ENCODE results near the gene EPS8L3. TPM values are rescaled to one million over a fixed set of nuclear protein-coding genes. Genes with fewer than 3 reads are reported as not detected.
"Not testable (repeated sequence)": the region's sequence is repeated elsewhere in the genome, so short reads cannot be mapped to it uniquely, and the experiment has no call there.

Gene EPS8L3
- polyA plus RNA-seq, 1 donor: 343 TPM

- H3K36me3 ChIP-seq (ENCODE audit: control insufficient read depth, insufficient read depth, low read length): no peaks in the 10 kb centered on the region
- H3K27me3 ChIP-seq (ENCODE audit: control insufficient read depth, insufficient read depth, low read length): no peaks in the 10 kb centered on the region
- peaks cover 24% of the 10 kb centered on the region for H3K4me1 ChIP-seq (ENCODE audit: control insufficient read depth, insufficient read depth, low read length)
- no peaks in the 10 kb centered on the region for H3K9me3 ChIP-seq (ENCODE audit: control insufficient read depth, low read depth, low read length)
- H3K4me3 ChIP-seq (ENCODE audit: low read length): no peak overlapping the region
- H3K27ac ChIP-seq (ENCODE audit: low read length): no peak overlapping the region
- WGBS (ENCODE audit: insufficient coverage, low lambda C conversion rate): 100% methylated on average over 2 of the region's 11 CpGs
- no peak for DNase-seq
These were observed 6.8 kb upstream of the EPS8L3 start for GRCh38 chr1:109770331-109771095.

GRCh38 chr1:109769330-109770078 lies 5.8 kb upstream of the EPS8L3 start:
- DNase-seq: no peak
- WGBS (ENCODE audit: insufficient coverage, low lambda C conversion rate): 80% methylated on average over 1 of the region's 11 CpGs
- no peaks in the 10 kb centered on the region for H3K9me3 ChIP-seq (ENCODE audit: control insufficient read depth, low read depth, low read length)

GRCh38 chr1:109768820-109769219 lies 5.1 kb upstream of the EPS8L3 start:
- no CpG with 5 or more reads among the region's 7 CpGs for WGBS (ENCODE audit: insufficient coverage, low lambda C conversion rate)
- no peak for DNase-seq
- H3K36me3 ChIP-seq (ENCODE audit: control insufficient read depth, insufficient read depth, low read length): no peaks in the 10 kb centered on the region
- no peaks in the 10 kb centered on the region for H3K9me3 ChIP-seq (ENCODE audit: control insufficient read depth, low read depth, low read length)
- H3K27ac ChIP-seq (ENCODE audit: low read length): no peak overlapping the region
- no peaks in the 10 kb centered on the region for H3K27me3 ChIP-seq (ENCODE audit: control insufficient read depth, insufficient read depth, low read length)
- peaks cover 40% of the 10 kb centered on the region for H3K4me1 ChIP-seq (ENCODE audit: control insufficient read depth, insufficient read depth, low read length)
- H3K4me3 ChIP-seq (ENCODE audit: low read length): no peak overlapping the region

More at GRCh38 chr1:109769330-109770078, 5.8 kb upstream of the EPS8L3 start:
- peaks cover 34% of the 10 kb centered on the region for H3K4me1 ChIP-seq (ENCODE audit: control insufficient read depth, insufficient read depth, low read length)
- no peak overlapping the region for H3K27ac ChIP-seq (ENCODE audit: low read length)
- H3K27me3 ChIP-seq (ENCODE audit: control insufficient read depth, insufficient read depth, low read length): no peaks in the 10 kb centered on the region
- no peaks in the 10 kb centered on the region for H3K36me3 ChIP-seq (ENCODE audit: control insufficient read depth, insufficient read depth, low read length)
- H3K4me3 ChIP-seq (ENCODE audit: low read length): no peak overlapping the region

DNA sequence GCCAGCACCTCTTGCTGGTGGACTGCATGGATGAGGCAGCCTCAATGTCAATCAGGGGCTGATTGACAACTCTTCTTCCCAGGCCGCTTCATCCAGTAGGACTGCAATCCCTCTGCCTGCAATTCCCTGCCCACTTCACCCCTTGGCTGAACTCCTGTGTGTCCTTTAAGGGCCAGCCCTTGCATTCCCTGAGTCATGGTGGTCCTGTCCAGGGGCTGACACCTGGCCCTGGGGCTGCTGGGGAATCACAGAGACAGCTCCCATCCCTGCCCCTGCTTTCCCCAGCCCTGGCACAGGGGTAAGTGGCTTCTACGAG lies 4.6 kb upstream of the EPS8L3 start:
- Histone ChIP-seq H3K27ac (ENCODE audit: low read length) (no peak overlapping the region), H3K9me3 (ENCODE audit: control insufficient read depth, low read depth, low read length) (no peaks in the 10 kb centered on the region), H3K4me1 (ENCODE audit: control insufficient read depth, insufficient read depth, low read length) (peaks cover 38% of the 10 kb centered on the region), H3K27me3 (ENCODE audit: control insufficient read depth, insufficient read depth, low read length) (no peaks in the 10 kb centered on the region), H3K36me3 (ENCODE audit: control insufficient read depth, insufficient read depth, low read length) (no peaks in the 10 kb centered on the region), H3K4me3 (ENCODE audit: low read length) (no peak overlapping the region)
- no CpG with 5 or more reads among the region's 2 CpGs for WGBS (ENCODE audit: insufficient coverage, low lambda C conversion rate)
- DNase-seq: no peak

- Histone ChIP-seq H3K27me3 (ENCODE audit: control insufficient read depth, insufficient read depth, low read length) (no peaks in the 10 kb centered on the region), H3K27ac (ENCODE audit: low read length) (no peak overlapping the region), H3K4me1 (ENCODE audit: control insufficient read depth, insufficient read depth, low read length) (peaks cover 37% of the 10 kb centered on the region), H3K9me3 (ENCODE audit: control insufficient read depth, low read depth, low read length) (no peaks in the 10 kb centered on the region), H3K4me3 (ENCODE audit: low read length) (no peak overlapping the region), H3K36me3 (ENCODE audit: control insufficient read depth, insufficient read depth, low read length) (no peaks in the 10 kb centered on the region)
- WGBS (ENCODE audit: insufficient coverage, low lambda C conversion rate): no CpG with 5 or more reads among the region's 10 CpGs
- DNase-seq: no peak
These were observed 4.1 kb upstream of the EPS8L3 start for GRCh38 chr1:109767637-109768334.

GRCh38 chr1:109766991-109767636 lies 3.4 kb upstream of the EPS8L3 start:
- H3K9me3 ChIP-seq (ENCODE audit: control insufficient read depth, low read depth, low read length); H3K27me3 ChIP-seq (ENCODE audit: control insufficient read depth, insufficient read depth, low read length); H3K27ac ChIP-seq (ENCODE audit: low read length); H3K4me3 ChIP-seq (ENCODE audit: low read length); H3K36me3 ChIP-seq (ENCODE audit: control insufficient read depth, insufficient read depth, low read length): not testable (repeated sequence)
- peak in 1 of 2 donors; percentile 35 for DNase-seq
- WGBS (ENCODE audit: insufficient coverage, low lambda C conversion rate): 60% methylated on average over 1 of the region's 17 CpGs
- H3K4me1 ChIP-seq (ENCODE audit: control insufficient read depth, insufficient read depth, low read length): peaks cover 43% of the 10 kb centered on the region

DNA sequence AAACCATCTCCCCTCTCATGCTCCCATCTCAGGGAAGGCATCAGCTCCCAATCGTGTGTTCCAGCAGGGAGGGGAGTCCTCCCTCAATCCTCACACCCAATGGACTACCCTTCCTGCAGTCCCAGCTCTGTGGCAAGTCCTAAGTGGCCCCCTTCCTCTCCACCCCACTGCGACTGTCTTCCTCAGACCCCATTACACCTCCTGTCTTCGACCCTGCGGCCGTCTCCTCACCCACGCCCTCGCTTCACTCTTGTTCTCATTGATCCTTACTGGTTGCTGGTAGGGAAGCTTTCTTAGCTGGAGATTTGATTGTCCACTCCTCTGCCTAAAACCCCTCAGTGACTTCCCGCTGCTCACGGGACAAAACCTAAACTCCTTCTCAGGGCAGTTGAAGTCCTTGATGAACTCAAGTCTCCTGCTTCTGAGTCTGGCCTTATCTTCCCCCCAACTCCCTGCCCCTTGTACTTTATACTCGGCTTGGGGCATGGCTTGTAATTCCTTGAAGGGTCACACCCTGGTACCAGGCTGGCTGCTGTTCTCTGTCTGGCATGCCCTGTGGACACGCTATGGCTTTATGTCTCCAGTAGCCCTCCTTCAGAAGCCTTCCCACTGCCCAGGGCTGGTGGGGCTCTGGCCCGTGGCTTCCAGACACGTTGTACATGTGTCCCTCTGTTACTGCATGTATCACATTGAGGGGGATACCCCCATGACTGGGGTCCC lies 2.3 kb upstream of the EPS8L3 start:
- Histone ChIP-seq H3K27me3 (ENCODE audit: control insufficient read depth, insufficient read depth, low read length) (no peaks in the 10 kb centered on the region), H3K4me1 (ENCODE audit: control insufficient read depth, insufficient read depth, low read length) (peaks cover 47% of the 10 kb centered on the region), H3K36me3 (ENCODE audit: control insufficient read depth, insufficient read depth, low read length) (peaks cover 7% of the 10 kb centered on the region), H3K27ac (ENCODE audit: low read length) (peak overlapping the region; percentile 97), H3K9me3 (ENCODE audit: control insufficient read depth, low read depth, low read length) (no peaks in the 10 kb centered on the region), H3K4me3 (ENCODE audit: low read length) (no peak overlapping the region)
- DNase-seq: peak; percentile 84 to 92
- 75% methylated on average over 1 of the region's 13 CpGs for WGBS (ENCODE audit: insufficient coverage, low lambda C conversion rate)

DNA sequence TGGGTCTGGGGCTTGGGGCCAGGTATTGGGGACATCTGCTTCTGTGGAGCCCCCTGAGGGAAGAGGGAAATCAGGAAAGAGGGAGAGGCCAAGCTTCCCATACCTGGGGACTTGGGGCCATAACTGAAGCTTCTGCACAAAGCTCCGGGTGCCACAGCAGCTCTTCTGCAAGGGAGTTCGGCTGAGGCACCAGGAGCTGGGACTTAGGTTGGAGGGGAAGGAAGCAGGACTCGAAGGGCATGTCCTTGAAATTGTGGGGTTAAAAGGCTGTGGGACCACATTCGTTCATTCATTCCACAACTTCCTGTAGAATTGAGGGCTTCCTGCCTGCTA lies 1.7 kb upstream of the EPS8L3 start:
- no CpG with 5 or more reads among the region's 4 CpGs for WGBS (ENCODE audit: insufficient coverage, low lambda C conversion rate)
- H3K27me3 ChIP-seq (ENCODE audit: control insufficient read depth, insufficient read depth, low read length): no peaks in the 10 kb centered on the region
- H3K4me3 ChIP-seq (ENCODE audit: low read length): no peak overlapping the region
- H3K9me3 ChIP-seq (ENCODE audit: control insufficient read depth, low read depth, low read length): no peaks in the 10 kb centered on the region
- H3K4me1 ChIP-seq (ENCODE audit: control insufficient read depth, insufficient read depth, low read length): peaks cover 53% of the 10 kb centered on the region
- DNase-seq: no peak
- peaks cover 13% of the 10 kb centered on the region for H3K36me3 ChIP-seq (ENCODE audit: control insufficient read depth, insufficient read depth, low read length)
- peak overlapping the region; percentile 97 for H3K27ac ChIP-seq (ENCODE audit: low read length)

GRCh38 chr1:109764561-109765482 lies 1.1 kb upstream of the EPS8L3 start:
- no CpG with 5 or more reads among the region's 13 CpGs for WGBS (ENCODE audit: insufficient coverage, low lambda C conversion rate)
- peaks cover 53% of the 10 kb centered on the region for H3K4me1 ChIP-seq (ENCODE audit: control insufficient read depth, insufficient read depth, low read length)
- DNase-seq: peak; percentile 53 to 71
- H3K27ac ChIP-seq (ENCODE audit: low read length): peak overlapping the region; percentile 97
- peaks cover 19% of the 10 kb centered on the region for H3K36me3 ChIP-seq (ENCODE audit: control insufficient read depth, insufficient read depth, low read length)
- H3K27me3 ChIP-seq (ENCODE audit: control insufficient read depth, insufficient read depth, low read length): no peaks in the 10 kb centered on the region
- H3K9me3 ChIP-seq (ENCODE audit: control insufficient read depth, low read depth, low read length): no peaks in the 10 kb centered on the region
- H3K4me3 ChIP-seq (ENCODE audit: low read length): no peak overlapping the region
